ENCODE data around the gene FARSB. TPM values are rescaled to one million over a fixed set of nuclear protein-coding genes. Genes with fewer than 3 reads are reported as not detected.

Gene FARSB
- total and polyA plus RNA-seq, 2 donors (not counting 3 experiments of a cell fraction or from before 2014, with no cell fraction given) = 12.7 to 29.4 TPM

DNA sequence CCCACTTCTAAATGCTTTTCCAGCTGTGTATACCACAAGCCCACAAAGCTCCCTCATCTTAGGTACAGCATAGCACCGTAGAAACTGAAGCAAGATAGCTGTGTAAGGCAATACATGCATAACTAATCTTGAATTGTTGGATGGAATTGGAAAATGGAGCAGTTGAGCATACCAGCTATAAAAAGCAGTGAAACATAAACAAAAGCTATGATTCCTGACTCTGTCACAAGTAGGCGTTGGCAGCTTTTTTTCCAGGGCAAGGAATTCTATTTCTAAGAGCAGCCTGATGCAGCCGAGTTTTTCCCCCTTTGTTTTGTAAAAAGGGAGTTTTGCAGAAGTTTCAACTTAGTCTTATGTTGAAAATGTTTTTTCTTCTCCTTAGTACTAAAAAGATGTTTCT, 48.0 kb upstream of the FARSB start:
- BruUV-seq (replicated peaks) = no TSS peak
- CTCF ChIA-PET = interaction anchor here (0.7 to 8.9 kb wide), 9 partner anchors 9 to 235 kb away, joined by 3 to 195 read pairs (median 6); no protein-coding TSS in a partner anchor
- Histone ChIP-seq H3K4me3 (replicated peaks in 1 of 3; ENCODE audit: insufficient read depth in 1 of 3, low read depth in 1 of 3, low read length in 3 of 3) (no peak overlapping the region), H3K36me3 (ENCODE audit: control insufficient read depth in 2 of 2, extremely low read depth in 1 of 2, insufficient read depth in 2 of 2, low read length in 2 of 2) (no peaks in the 10 kb centered on the region), H2AFZ (ENCODE audit: low read depth, low read length) (no peak overlapping the region), H3K79me2 (ENCODE audit: control insufficient read depth, insufficient read depth, low read length) (no peaks in the 10 kb centered on the region), H3K9me3 (replicated peaks; ENCODE audit: control insufficient read depth, insufficient read depth, low read length) (no peaks in the 10 kb centered on the region), H3K4me2 (ENCODE audit: insufficient read depth, low read length) (no peak overlapping the region), H3K9me1 (replicated peaks; ENCODE audit: control insufficient read depth, extremely low read depth, insufficient read depth, low read length) (no peaks in the 10 kb centered on the region), H3K9ac (replicated peaks; ENCODE audit: extremely low read depth, insufficient read depth, low read length) (no peak overlapping the region), H4K20me1 (replicated peaks; ENCODE audit: control insufficient read depth, extremely low read depth, insufficient read depth, low read length) (no peaks in the 10 kb centered on the region), H3K27ac (ENCODE audit: insufficient read depth, low read depth, low read length) (no peak overlapping the region), H3K4me1 (ENCODE audit: control insufficient read depth, extremely low read depth, insufficient read depth, low read length) (peaks cover 32% of the 10 kb centered on the region), H3K27me3 (ENCODE audit: control insufficient read depth in 2 of 2, insufficient read depth in 2 of 2, low read length in 2 of 2) (no peaks in the 10 kb centered on the region)
- FAIRE-seq (no peak), DNase-seq (ENCODE audit: low read depth, low spot score) (peak; percentile 29)
- no peak for TF ChIP-seq GATA2 (IDR thresholded peaks at IDR 0.05; ENCODE audit: insufficient read depth, insufficient read length, low read depth, low read length)
- TF ChIP-seq MYC (IDR thresholded peaks at IDR 0.05; ENCODE audit: low read depth, low read length) = no peak
- no peak for TF ChIP-seq POLR2A (IDR thresholded peaks at IDR 0.05; ENCODE audit: low read depth, low read length)
- dilution Hi-C loops (cut with MboI; ENCODE audit: extremely low pct_ligation_motif_present, low sequenced_read_pairs) = no loop called here
- intact Hi-C loops (cut with micrococcal nuclease) = loop anchor here (10.0 kb wide), 1 partner anchor 991 kb away; no protein-coding TSS in a partner anchor
- POLR2A ChIA-PET = no interaction called here

DNA sequence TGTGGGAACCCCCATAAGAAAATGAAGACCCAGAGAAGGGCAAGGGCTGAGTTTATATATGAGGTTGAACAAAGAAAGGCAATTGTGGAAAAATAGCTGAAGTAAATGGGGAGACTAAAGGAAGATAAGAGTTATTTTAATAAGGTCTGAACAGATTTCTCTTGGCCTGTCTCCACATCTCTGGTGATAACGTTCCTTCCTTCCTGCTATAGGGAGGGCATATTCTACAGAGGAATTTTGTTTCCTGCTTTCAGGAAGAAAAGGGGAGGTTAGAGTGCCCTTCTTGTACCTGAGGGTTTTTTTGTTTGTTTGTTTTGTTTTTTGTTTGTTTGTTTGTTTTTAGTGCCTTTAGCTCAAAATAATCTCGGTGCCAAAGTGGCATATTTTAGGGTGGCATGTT, 47.2 kb upstream of the FARSB start:
- FAIRE-seq = peak; percentile 74
- Histone ChIP-seq H3K27me3 (ENCODE audit: control insufficient read depth in 2 of 2, insufficient read depth in 2 of 2, low read length in 2 of 2) (no peaks in the 10 kb centered on the region), H3K36me3 (ENCODE audit: control insufficient read depth in 2 of 2, extremely low read depth in 1 of 2, insufficient read depth in 2 of 2, low read length in 2 of 2) (no peaks in the 10 kb centered on the region), H3K4me2 (ENCODE audit: insufficient read depth, low read length) (peak overlapping the region; percentile 19), H3K9ac (replicated peaks; ENCODE audit: extremely low read depth, insufficient read depth, low read length) (no peak overlapping the region), H3K4me1 (ENCODE audit: control insufficient read depth, extremely low read depth, insufficient read depth, low read length) (peaks cover 34% of the 10 kb centered on the region), H4K20me1 (replicated peaks; ENCODE audit: control insufficient read depth, extremely low read depth, insufficient read depth, low read length) (no peaks in the 10 kb centered on the region), H3K4me3 (replicated peaks in 1 of 3; ENCODE audit: insufficient read depth in 1 of 3, low read depth in 1 of 3, low read length in 3 of 3) (no peak overlapping the region), H3K79me2 (ENCODE audit: control insufficient read depth, insufficient read depth, low read length) (no peaks in the 10 kb centered on the region), H3K27ac (ENCODE audit: insufficient read depth, low read depth, low read length) (no peak overlapping the region), H3K9me1 (replicated peaks; ENCODE audit: control insufficient read depth, extremely low read depth, insufficient read depth, low read length) (no peaks in the 10 kb centered on the region), H2AFZ (ENCODE audit: low read depth, low read length) (no peak overlapping the region), H3K9me3 (replicated peaks; ENCODE audit: control insufficient read depth, insufficient read depth, low read length) (no peaks in the 10 kb centered on the region)
- intact Hi-C loops (cut with micrococcal nuclease) (loop anchor here (10.0 kb wide), 1 partner anchor 992 kb away; no protein-coding TSS in a partner anchor), dilution Hi-C loops (cut with MboI; ENCODE audit: extremely low pct_ligation_motif_present, low sequenced_read_pairs) (no loop called here)
- TF ChIP-seq GATA2 (IDR thresholded peaks at IDR 0.05; ENCODE audit: insufficient read depth, insufficient read length, low read depth, low read length) (peak; percentile 85), POLR2AphosphoS5 (IDR thresholded peaks at IDR 0.05; ENCODE audit: insufficient read depth, low read depth, low read length) (peak; percentile 26), FOS (IDR thresholded peaks at IDR 0.05; ENCODE audit: borderline replicate concordance, insufficient read depth, low read length) (no peak)
- BruUV-seq (replicated peaks) = no TSS peak
- peak; percentile 40 for DNase-seq (ENCODE audit: low read depth, low spot score)
- POLR2A ChIA-PET = no interaction called here
- CTCF ChIA-PET = interaction anchor here (0.8 to 8.9 kb wide), 8 partner anchors 11 to 235 kb away, joined by 3 to 195 read pairs (median 6); no protein-coding TSS in a partner anchor

All from endothelial cell of umbilical vein (primary cell).